OCI-LY7 (cell line): Measurements from ENCODE around the gene LGR6. TPM values are rescaled to one million over a fixed set of nuclear protein-coding genes. Genes with fewer than 3 reads are reported as not detected.

Experiments
- BruUV-seq: library from RNA; stranded (reverse); fragments of 400-500 nt; replicated peaks from 2 replicates; lab custom pipeline; 2021; lab: Mats Ljungman, UMichigan
- CTCF ChIA-PET: fragments of 300-600 bp; sonication (Branson Sonifier 250); formaldehyde crosslinking; loops from one replicate; lab custom pipeline; 2022; ENCODE audit warnings: antibody characterized with exemption; ENCODE audit not compliant: unreplicated experiment; lab: Charles Lee
- POLR2A ChIA-PET: fragments of 300-600 bp; sonication (Branson Sonifier 250); formaldehyde crosslinking; loops from one replicate; lab custom pipeline; 2022; ENCODE audit warnings: antibody characterized with exemption; lab: Charles Lee
- DNase-seq: peaks from one replicate; pipeline ENCODE4 v3.0.0-alpha.2; 2015; ENCODE audit warnings: low spot score
- H2AFZ ChIP-seq: fragments of 200-600 bp; sonication (generic), shearing (Covaris generic); 2 replicates; pipeline ENCODE4 v1.6.1; 2014; ENCODE audit warnings: mild to moderate bottlenecking, antibody characterized with exemption, low read length, moderate library complexity
- H3K27ac ChIP-seq: fragments of 200-600 bp; sonication (generic); 2 replicates; pipeline ENCODE4 v1.5.1; 2014; ENCODE audit warnings: mixed run types, low read depth, mild to moderate bottlenecking, moderate library complexity, low read length, inconsistent platforms; ENCODE audit not compliant: poor library complexity, severe bottlenecking
- H3K36me3 ChIP-seq: fragments of 200-600 bp; sonication (generic); 2 replicates; pipeline ENCODE4 v1.6.1; 2014; ENCODE audit warnings: mild to moderate bottlenecking, antibody characterized with exemption, low read length, moderate library complexity, mixed read lengths; ENCODE audit not compliant: insufficient read depth
- H3K4me1 ChIP-seq: fragments of 200-600 bp; sonication (generic); 2 replicates; pipeline ENCODE4 v1.5.1; 2014; ENCODE audit warnings: mild to moderate bottlenecking, low read length; ENCODE audit not compliant: insufficient read depth, poor library complexity, severe bottlenecking
- H3K4me2 ChIP-seq: fragments of 200-600 bp; sonication (generic); 2 replicates; pipeline ENCODE4 v1.6.1; 2014; ENCODE audit warnings: mild to moderate bottlenecking, low read length
- H3K4me3 ChIP-seq: fragments of 200-600 bp; sonication (generic); 2 replicates; pipeline ENCODE4 v1.5.1; 2014; ENCODE audit warnings: mild to moderate bottlenecking, low read depth, low read length; ENCODE audit not compliant: poor library complexity, severe bottlenecking
- H3K79me2 ChIP-seq: fragments of 200-600 bp; sonication (generic); 2 replicates; pipeline ENCODE4 v1.6.1; 2016; ENCODE audit warnings: low read depth, mild to moderate bottlenecking, low read length, moderate library complexity, mixed read lengths; ENCODE audit not compliant: insufficient read depth
- H3K9me2 ChIP-seq: fragments of 200-600 bp; sonication (generic); 2 replicates; pipeline ENCODE4 v1.6.1; 2016; ENCODE audit warnings: mild to moderate bottlenecking, low read length, mixed read lengths; ENCODE audit not compliant: insufficient read depth
- H3K9me3 ChIP-seq: fragments of 200-600 bp; sonication (generic); 2 replicates; pipeline ENCODE4 v1.6.1; 2014; ENCODE audit warnings: mild to moderate bottlenecking, mixed run types, low read length, mixed read lengths
- H4K20me1 ChIP-seq: fragments of 200-600 bp; sonication (generic); 2 replicates; pipeline ENCODE4 v1.6.1; 2014; ENCODE audit warnings: mild to moderate bottlenecking, antibody characterized with exemption, low read length, moderate library complexity, mixed read lengths; ENCODE audit not compliant: insufficient read depth
- EZH2phosphoT487 ChIP-seq: fragments of 200-600 bp; sonication (generic); IDR thresholded peaks from 2 replicates; pipeline ENCODE4 v1.6.1; 2018; ENCODE audit warnings: low read depth, borderline replicate concordance, mild to moderate bottlenecking, mixed run types, antibody characterized with exemption, low read length, moderate library complexity, mixed read lengths
- intact Hi-C: fragments of 100-400 bp; cut with micrococcal nuclease; formaldehyde crosslinking; loops from one replicate; pipeline ENCODE4 v1.10.0; 2022; ENCODE audit not compliant: unreplicated experiment
- total RNA-seq, 2 experiments: library from RNA; depleted of rRNA in 1 of 2; stranded (reverse); fragments of >200 nt in 1 of 2; shearing (Covaris generic) in 1 of 2; gene quantifications; 2 replicates each; pipeline ENCODE4 v1.2.3, GENCODE V29; 2014 to 2022
- TF ChIP-seq, protein P1 (sequence below): fragments of 200-600 bp; sonication (generic); conservative IDR thresholded peaks from 2 replicates; pipeline ENCODE4 v1.5.1; 2014; ENCODE audit warnings: mild to moderate bottlenecking, antibody characterized with exemption, low read length, moderate library complexity, mixed read lengths

Gene LGR6
- total RNA-seq, 2 experiments from 2014 or later = not detected

DNA sequence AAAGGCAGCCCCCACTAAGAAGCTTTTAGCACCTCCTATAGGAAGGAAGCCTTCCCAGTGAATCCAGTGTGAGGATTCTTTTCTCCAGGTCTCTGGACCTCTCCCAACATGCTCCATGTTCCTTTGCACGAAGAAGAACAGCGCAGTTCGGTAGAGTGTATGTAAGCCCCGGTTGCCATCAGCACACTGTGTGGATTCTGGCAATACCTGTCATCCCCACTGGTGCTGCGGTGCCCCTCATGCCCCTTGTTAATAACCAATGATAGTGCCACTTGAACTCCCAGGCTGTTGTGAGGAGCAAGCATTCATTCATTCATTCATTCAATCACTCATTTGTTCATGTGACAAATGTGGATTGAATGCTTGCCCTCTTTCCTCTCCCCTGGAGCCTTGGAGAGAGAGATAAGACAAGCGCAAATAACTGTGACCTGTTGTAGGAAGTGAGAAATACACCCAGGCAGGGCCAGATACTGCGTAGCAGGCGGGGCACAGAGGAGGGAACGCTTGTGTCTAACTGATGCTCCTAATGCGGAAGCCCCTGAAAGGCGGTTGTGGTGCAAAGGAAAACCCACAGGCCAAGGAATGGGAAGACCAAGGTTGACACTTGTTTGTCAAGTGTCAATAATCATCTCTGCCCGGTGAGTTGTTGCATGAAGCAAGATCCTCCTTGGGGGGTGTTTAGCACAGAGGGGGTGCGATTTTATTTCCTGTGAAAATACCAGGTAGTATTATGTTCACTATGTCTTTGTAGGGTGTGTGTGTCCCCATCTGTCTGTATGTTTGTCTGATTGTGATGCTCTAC lies 9.8 kb downstream of the LGR6 start:
- Histone ChIP-seq H3K9me3 (no peaks in the 10 kb centered on the region), H3K4me1 (no peaks in the 10 kb centered on the region), H3K4me3 (no peak overlapping the region), H2AFZ (no peak overlapping the region), H3K9me2 (no peaks in the 10 kb centered on the region), H3K79me2 (no peaks in the 10 kb centered on the region), H3K36me3 (no peaks in the 10 kb centered on the region), H3K4me2 (no peak overlapping the region), H4K20me1 (no peaks in the 10 kb centered on the region), H3K27ac (no peak overlapping the region)
- BruUV-seq = no TSS peak
- ChIA-PET POLR2A (no interaction called here), CTCF (no interaction called here)
- DNase-seq = no peak
- no peak for TF ChIP-seq EZH2phosphoT487
- TF ChIP-seq, protein P1, sequence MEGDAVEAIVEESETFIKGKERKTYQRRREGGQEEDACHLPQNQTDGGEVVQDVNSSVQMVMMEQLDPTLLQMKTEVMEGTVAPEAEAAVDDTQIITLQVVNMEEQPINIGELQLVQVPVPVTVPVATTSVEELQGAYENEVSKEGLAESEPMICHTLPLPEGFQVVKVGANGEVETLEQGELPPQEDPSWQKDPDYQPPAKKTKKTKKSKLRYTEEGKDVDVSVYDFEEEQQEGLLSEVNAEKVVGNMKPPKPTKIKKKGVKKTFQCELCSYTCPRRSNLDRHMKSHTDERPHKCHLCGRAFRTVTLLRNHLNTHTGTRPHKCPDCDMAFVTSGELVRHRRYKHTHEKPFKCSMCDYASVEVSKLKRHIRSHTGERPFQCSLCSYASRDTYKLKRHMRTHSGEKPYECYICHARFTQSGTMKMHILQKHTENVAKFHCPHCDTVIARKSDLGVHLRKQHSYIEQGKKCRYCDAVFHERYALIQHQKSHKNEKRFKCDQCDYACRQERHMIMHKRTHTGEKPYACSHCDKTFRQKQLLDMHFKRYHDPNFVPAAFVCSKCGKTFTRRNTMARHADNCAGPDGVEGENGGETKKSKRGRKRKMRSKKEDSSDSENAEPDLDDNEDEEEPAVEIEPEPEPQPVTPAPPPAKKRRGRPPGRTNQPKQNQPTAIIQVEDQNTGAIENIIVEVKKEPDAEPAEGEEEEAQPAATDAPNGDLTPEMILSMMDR = no peak
- intact Hi-C loops = no loop called here

DNA sequence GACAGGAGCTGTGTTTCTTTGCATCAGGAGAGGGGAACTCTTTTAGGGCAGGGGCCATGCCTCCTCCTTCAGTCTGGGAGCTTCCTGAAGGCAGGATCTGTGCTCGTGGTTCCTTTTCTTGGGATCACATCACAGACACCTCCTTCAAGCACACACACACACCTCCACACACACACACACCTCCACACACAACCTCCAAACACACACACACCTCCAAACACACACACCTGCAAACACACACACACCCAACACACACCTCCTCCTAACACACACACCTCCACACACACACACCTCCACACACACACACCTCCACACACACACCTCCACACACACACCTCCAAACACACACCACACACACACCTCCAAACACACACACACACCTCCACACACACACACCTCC lies 10.5 kb downstream of the LGR6 start:
- Histone ChIP-seq H3K27ac (no peak overlapping the region), H3K36me3 (no peaks in the 10 kb centered on the region), H3K4me3 (no peak overlapping the region), H4K20me1 (no peaks in the 10 kb centered on the region), H3K4me1 (no peaks in the 10 kb centered on the region), H3K9me2 (no peaks in the 10 kb centered on the region), H3K4me2 (no peak overlapping the region), H3K9me3 (no peaks in the 10 kb centered on the region), H2AFZ (no peak overlapping the region), H3K79me2 (no peaks in the 10 kb centered on the region)
- intact Hi-C loops = no loop called here
- TF ChIP-seq EZH2phosphoT487 = no peak
- TF ChIP-seq, protein P1 = no peak
- POLR2A ChIA-PET = no interaction called here
- CTCF ChIA-PET = no interaction called here
- DNase-seq = no peak
- no TSS peak for BruUV-seq

DNA sequence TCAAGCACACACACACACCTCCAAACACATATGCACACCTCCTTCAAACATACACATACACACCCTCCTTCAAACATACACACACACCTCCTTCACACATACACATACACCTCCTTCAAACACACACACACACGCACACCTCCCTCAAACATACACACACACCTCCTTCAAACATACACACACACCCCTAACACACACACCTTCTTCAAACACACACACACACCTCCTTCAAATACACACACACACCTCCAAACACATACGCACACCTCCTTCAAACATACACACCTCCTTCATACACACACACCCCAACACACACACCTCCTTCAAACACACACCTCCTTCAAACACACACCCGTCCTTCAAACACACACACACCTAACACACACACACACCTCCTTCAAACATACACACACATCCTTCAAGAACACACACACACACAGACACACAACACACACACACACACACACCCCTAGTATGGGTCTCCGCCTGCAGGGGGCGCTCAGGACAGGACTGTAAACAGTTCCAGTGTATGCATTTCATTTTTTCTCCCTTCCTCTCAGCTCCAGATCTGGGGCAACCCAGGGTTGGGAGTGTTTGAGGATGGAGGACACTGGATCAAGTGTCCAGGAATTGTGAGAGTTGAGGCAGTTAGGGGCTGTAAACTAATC lies 12.1 kb downstream of the LGR6 start:
- TF ChIP-seq, protein P1 = peak; percentile 55
- TF ChIP-seq EZH2phosphoT487 = no peak
- no TSS peak for BruUV-seq
- Histone ChIP-seq H4K20me1 (no peaks in the 10 kb centered on the region), H3K4me2 (no peak overlapping the region), H3K4me1 (no peaks in the 10 kb centered on the region), H3K4me3 (no peak overlapping the region), H3K79me2 (no peaks in the 10 kb centered on the region), H3K9me2 (no peaks in the 10 kb centered on the region), H3K36me3 (no peaks in the 10 kb centered on the region), H3K27ac (no peak overlapping the region), H3K9me3 (no peaks in the 10 kb centered on the region), H2AFZ (no peak overlapping the region)
- intact Hi-C loops = no loop called here
- POLR2A ChIA-PET = no interaction called here
- CTCF ChIA-PET = no interaction called here
- no peak for DNase-seq
